ENCODE measurements around the gene RGN. TPM values are rescaled to one million over a fixed set of nuclear protein-coding genes. Genes with fewer than 3 reads are reported as not detected.

The RGN gene
- not detected in 2 replicates for total RNA-seq

DNA sequence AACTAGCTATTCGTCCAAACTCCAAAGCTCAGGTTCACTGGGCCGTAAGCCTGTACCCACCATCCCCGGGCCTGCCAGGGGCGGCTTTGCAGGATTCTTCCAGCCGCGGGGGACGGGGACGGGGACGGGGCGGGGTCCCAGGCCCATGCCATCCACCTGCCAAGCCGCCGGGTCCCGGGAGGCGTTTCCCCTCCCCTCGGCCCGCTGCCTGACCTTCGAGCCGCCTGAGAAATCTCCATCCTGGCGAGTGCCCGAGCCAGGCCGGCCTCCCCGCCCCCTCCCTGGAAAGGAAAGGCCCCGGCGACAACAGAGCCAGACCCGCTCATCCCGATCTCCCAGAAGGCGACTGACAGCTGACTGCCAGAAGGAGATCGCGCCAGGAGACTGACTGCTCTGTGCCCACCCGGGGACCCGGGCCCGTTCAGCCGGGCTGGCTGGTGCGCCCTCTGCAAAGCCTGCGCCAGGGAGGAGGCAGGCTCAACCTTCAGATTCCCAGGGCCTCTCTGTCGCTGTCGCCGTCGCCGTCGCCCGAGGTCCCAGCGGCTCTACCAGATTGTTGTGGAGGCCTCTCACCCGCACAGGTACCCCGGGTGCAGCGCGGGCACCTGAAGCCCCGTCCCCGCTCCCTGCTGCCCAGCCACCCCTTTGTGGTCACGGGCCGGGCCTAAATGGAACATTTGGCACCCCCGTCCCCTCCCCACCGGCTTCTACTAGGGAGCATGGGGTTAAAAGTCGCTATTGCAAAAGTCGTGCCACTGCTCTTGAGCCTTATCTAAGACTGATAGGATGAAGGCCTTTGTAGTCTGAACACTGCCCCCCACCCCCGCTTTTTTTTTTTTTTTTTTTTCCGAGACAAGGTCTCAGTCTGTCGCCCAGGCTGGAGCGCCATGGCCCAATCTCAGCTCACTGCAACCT, at the start of gene RGN:
Gene RGN (plus strand): TSS at position 315 of the 915 bp plus-strand sequence. CDS start 2,702 bp downstream, outside the sequence.

Other genes with a start within 250 kb of the RGN start
- gene RP2, start 241.4 kb upstream of the RGN start, total RNA-seq = 10.0 and 12.4 TPM in 2 replicates
- gene JADE3, start 166.0 kb upstream of the RGN start, total RNA-seq = 1.6 and 3.1 TPM in 2 replicates
- gene NDUFB11, start 66.3 kb downstream of the RGN start, total RNA-seq = 83.6 and 95.2 TPM in 2 replicates
- 30.3 and 39.0 TPM in 2 replicates for gene RBM10, start 66.8 kb downstream of the RGN start, total RNA-seq
- gene UBA1, start 115.4 kb downstream of the RGN start, total RNA-seq = 98.6 and 103 TPM in 2 replicates
- gene CDK16, start 140.2 kb downstream of the RGN start, total RNA-seq = 63.8 and 86.1 TPM in 2 replicates
- 20.4 and 30.3 TPM in 2 replicates for gene USP11, start 154.6 kb downstream of the RGN start, total RNA-seq

All from pericardium fibroblast (primary cell).